MCF 10A (cell line): ENCODE data around the gene NKG7. TPM values are rescaled to one million over a fixed set of nuclear protein-coding genes. Genes with fewer than 3 reads are reported as not detected.

Experiments
- BruUV-seq: library from RNA; stranded (reverse); fragments of 400-500 nt; replicated peaks from 2 replicates; lab custom pipeline; 2021; lab: Mats Ljungman, UMichigan
- CTCF ChIA-PET: fragments of 300-600 bp; sonication (Branson Sonifier 250); formaldehyde crosslinking; extraction: SDS; loops from one replicate; lab custom pipeline; 2021; ENCODE audit warnings: antibody characterized with exemption, inconsistent platforms; lab: Yijun Ruan, JAX
- POLR2A ChIA-PET: fragments of 300-600, 350-650 bp; sonication (Branson Sonifier 250); formaldehyde crosslinking; extraction: SDS; loops from one replicate; lab custom pipeline; 2020; ENCODE audit warnings: antibody characterized with exemption, inconsistent platforms; lab: Yijun Ruan, JAX
- DNase-seq: peaks from one replicate; pipeline ENCODE4 v3.0.0-alpha.2; 2018; ENCODE audit not compliant: unreplicated experiment
- H3K27ac Mint-ChIP-seq: one replicate; pipeline ENCODE4 v1.8.0; 2022; ENCODE audit warnings: mild to moderate bottlenecking, low read depth, mixed read lengths; ENCODE audit not compliant: unreplicated experiment
- H3K27me3 Mint-ChIP-seq: one replicate; pipeline ENCODE4 v1.8.0; 2022; ENCODE audit warnings: mixed read lengths; ENCODE audit not compliant: insufficient read depth, unreplicated experiment
- H3K36me3 Mint-ChIP-seq: one replicate; pipeline ENCODE4 v1.8.0; 2022; ENCODE audit warnings: mild to moderate bottlenecking, moderate library complexity, mixed read lengths; ENCODE audit not compliant: insufficient read depth, unreplicated experiment
- H3K4me1 Mint-ChIP-seq: one replicate; pipeline ENCODE4 v1.8.0; 2022; ENCODE audit warnings: mixed read lengths; ENCODE audit not compliant: insufficient read depth, unreplicated experiment
- H3K4me3 Mint-ChIP-seq: one replicate; pipeline ENCODE4 v1.8.0; 2022; ENCODE audit warnings: mild to moderate bottlenecking, moderate library complexity, mixed read lengths; ENCODE audit not compliant: unreplicated experiment
- H3K9me3 Mint-ChIP-seq: one replicate; pipeline ENCODE4 v1.8.0; 2022; ENCODE audit warnings: mixed read lengths; ENCODE audit not compliant: unreplicated experiment
- CTCF ChIP-seq: fragments of 200-600 bp; IDR thresholded peaks from one replicate; pipeline ENCODE4 v1.8.0; 2022; ENCODE audit warnings: antibody characterized with exemption, mild to moderate bottlenecking; ENCODE audit not compliant: unreplicated experiment
- intact Hi-C: fragments of 100-400 bp; cut with micrococcal nuclease; formaldehyde crosslinking; loops from 2 replicates; pipeline ENCODE4 v1.14.1; 2022
- total RNA-seq: library from RNA; stranded (reverse); gene quantifications from 2 replicates; pipeline ENCODE4 v1.2.3, GENCODE V29; 2022

The NKG7 gene
- total RNA-seq, 1 experiment from 2014 or later, result not detected

GRCh38 chr19:51339687-51340656 lies 32.5 kb downstream of the NKG7 start:
- peak; percentile 98 for DNase-seq
- ChIA-PET CTCF (interaction anchor here (0.7 to 2.6 kb wide), 10 partner anchors 17 to 324 kb away, joined by 3 to 18 read pairs (median 5); partner anchors contain the start of gene ETFB), POLR2A (interaction anchor here (0.6 to 3.1 kb wide), 13 partner anchors 10 to 932 kb away, joined by 3 to 20 read pairs (median 4); partner anchors contain the start of genes ETFB, SIGLEC10 and ZNF175)
- intact Hi-C loops, result loop anchor here (1.0 to 2.0 kb wide), 5 partner anchors 26 to 443 kb away; partner anchors contain the start of gene ETFB
- peak overlapping the region; percentile 76 for H3K4me3 Mint-ChIP-seq
- peak overlapping the region; percentile 33 for H3K27ac Mint-ChIP-seq
- TF ChIP-seq CTCF, result peak; percentile 18
- H3K4me1 Mint-ChIP-seq, result peaks cover 11% of the 10 kb centered on the region
- BruUV-seq, result no TSS peak
- peaks cover 5% of the 10 kb centered on the region for H3K9me3 Mint-ChIP-seq
- H3K27me3 Mint-ChIP-seq, result no peaks in the 10 kb centered on the region
- H3K36me3 Mint-ChIP-seq, result no peaks in the 10 kb centered on the region

GRCh38 chr19:51339313-51339686 lies 33.2 kb downstream of the NKG7 start:
- POLR2A ChIA-PET, result interaction anchor here (0.6 to 3.1 kb wide), 10 partner anchors 11 to 931 kb away, joined by 3 to 20 read pairs (median 4); partner anchors contain the start of genes ETFB, SIGLEC10 and ZNF175
- H3K9me3 Mint-ChIP-seq, result peaks cover 11% of the 10 kb centered on the region
- peaks cover 11% of the 10 kb centered on the region for H3K4me1 Mint-ChIP-seq

GRCh38 chr19:51338563-51339312 lies 33.7 kb downstream of the NKG7 start:
- Mint-ChIP-seq H3K4me3 (peak overlapping the region; percentile 76), H3K27ac (peak overlapping the region; percentile 33), H3K36me3 (no peaks in the 10 kb centered on the region), H3K9me3 (peaks cover 15% of the 10 kb centered on the region), H3K27me3 (no peaks in the 10 kb centered on the region), H3K4me1 (peaks cover 11% of the 10 kb centered on the region)
- intact Hi-C loops, result loop anchor here (1.0 to 2.0 kb wide), 6 partner anchors 28 to 445 kb away; partner anchors contain the start of gene ETFB
- no TSS peak for BruUV-seq
- peak; percentile 86 for TF ChIP-seq CTCF
- ChIA-PET CTCF (interaction anchor here (0.6 to 2.6 kb wide), 24 partner anchors 11 to 323 kb away, joined by 3 to 18 read pairs (median 4); partner anchors contain the start of gene ETFB), POLR2A (interaction anchor here (0.7 to 3.1 kb wide), 7 partner anchors 11 to 232 kb away, joined by 3 to 20 read pairs (median 4); partner anchors contain the start of genes ETFB, SIGLEC10 and ZNF175)
- peak; percentile 83 for DNase-seq

More at GRCh38 chr19:51339313-51339686, 33.2 kb downstream of the NKG7 start:
- CTCF ChIA-PET, result interaction anchor here (0.7 to 2.6 kb wide), 8 partner anchors 20 to 324 kb away, joined by 3 to 18 read pairs (median 6); partner anchors contain the start of gene ETFB
- intact Hi-C loops, result loop anchor here (1.0 to 2.0 kb wide), 5 partner anchors 27 to 444 kb away; partner anchors contain the start of gene ETFB
- H3K36me3 Mint-ChIP-seq, result no peaks in the 10 kb centered on the region
- H3K27ac Mint-ChIP-seq, result peak overlapping the region; percentile 33
- no peak for DNase-seq
- no peaks in the 10 kb centered on the region for H3K27me3 Mint-ChIP-seq
- H3K4me3 Mint-ChIP-seq, result peak overlapping the region; percentile 76
- no TSS peak for BruUV-seq
- TF ChIP-seq CTCF, result no peak
